Stimulated activated naive CD8-positive, alpha-beta T cell treated with anti-CD3 and anti-CD28 coated beads, Interleukin-15, Interleukin-2, amounts not matched to agents 100 U/mL and 50 U/mL, for 24 hours (primary cell): ENCODE results near the gene NFIL3.
A peak's percentile ranks its signal among the peaks of the same experiment; 100 is the strongest.

Experiments
- ATAC-seq: fragments of 150-1000 bp; cut with Tn5 transposase; one replicate; pipeline ENCODE4 v1.10.0; 2021
- DNase-seq: peaks from one replicate; pipeline ENCODE4 v3.0.0; 2021

NFIL3 gene

DNA sequence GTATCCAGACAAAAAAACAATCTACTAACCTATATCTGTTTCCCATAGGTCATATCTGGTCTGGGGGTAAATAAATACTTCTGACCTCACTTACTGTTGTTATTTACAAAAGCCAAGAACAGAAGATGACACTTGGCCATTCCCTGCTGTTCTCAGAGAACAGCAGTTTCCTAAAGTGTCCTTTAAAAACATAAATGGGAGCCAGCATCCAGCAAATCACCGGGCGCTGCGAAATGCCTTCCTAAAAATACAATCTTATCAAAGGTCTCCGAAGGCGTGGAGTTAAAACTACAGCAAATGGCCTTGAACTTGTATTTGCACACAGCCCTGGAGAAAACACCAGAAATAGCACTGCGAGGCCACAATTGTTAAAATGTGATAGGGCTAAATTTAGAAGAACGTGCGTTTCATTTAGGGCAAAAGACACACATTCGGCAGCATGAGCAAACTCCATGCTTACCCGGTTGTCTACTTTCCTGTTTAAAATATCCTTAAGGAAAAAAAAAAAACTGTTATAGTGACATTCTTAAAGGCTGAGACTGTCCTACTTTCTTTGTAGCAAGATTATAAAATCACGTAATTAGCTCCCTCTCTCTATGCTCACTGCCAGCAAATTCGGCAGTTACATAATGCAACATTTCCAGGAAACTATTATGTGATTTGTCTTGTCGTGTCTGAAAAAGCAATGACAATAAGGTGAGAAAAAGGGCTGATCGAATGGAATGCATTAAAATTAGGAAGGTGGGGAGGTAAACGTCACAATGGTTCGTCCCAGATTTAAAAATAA lies 1.5 kb downstream of the NFIL3 start:
- DNase-seq (no peak), ATAC-seq (no peak)

DNA sequence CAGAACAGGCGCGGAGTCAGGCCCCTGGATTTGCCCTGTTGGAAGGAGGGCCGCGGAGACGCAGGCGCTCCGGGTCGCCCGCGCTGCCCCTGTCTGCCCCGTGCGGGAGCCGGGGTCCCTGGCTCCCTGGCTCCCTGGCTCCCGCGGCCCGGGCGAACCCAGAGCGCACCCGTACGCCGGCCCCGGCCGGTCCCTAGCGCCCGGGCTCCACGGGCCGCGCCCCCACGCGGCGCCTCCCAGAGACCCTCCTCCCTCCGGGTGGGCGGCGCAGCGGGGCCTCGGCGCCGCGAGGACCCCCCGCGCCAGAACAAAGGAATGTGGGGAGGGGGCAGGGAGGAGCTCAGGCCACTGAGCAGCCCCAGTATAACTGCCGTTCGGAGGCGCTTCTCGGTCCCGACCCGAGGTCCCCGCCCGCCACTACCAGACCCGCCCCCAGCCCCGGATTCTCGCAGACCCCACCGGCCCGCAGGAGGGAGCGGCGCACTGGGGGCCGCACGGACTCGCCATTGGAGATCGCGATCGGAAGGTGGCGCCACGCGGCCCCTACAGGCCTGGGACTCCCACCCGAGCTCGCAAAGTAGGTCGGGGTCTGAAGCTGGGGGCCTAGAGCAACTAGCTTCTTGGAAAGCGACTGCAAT lies 2.4 kb downstream of the NFIL3 start:
- peak; percentile 54 for DNase-seq
- ATAC-seq: no peak

DNA sequence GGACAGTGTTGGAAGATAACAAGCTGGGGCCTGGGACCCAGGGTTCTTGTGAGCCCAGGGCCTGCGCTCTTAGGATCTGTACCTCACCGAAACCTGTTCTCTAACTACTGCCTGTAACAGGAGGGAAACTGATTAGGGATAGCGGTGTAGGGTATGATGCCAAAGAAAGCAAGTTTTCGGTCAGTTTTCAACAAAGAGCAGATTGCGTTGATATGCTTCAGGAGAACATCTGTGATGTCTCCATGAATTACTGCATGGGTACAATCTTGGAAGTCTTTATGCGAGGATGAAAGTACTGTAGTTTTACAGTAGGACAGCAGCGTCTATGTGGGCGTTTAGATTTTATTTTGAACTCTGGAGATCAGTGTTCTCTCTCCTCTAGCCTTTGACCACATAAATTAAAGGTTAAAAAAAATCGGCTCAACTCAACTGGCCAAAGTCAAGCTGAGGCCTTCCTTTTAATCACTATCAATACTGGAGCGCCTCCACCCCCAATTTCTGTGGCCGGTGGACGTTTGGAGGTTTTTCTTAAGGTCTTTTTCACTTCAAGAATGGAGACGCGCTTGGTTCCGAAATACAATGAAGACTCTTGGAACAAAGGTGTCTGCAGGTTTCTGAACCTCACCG lies 3.0 kb downstream of the NFIL3 start:
- DNase-seq (no peak), ATAC-seq (no peak)

GRCh38 chr9:91419222-91420191 lies 4.1 kb downstream of the NFIL3 start:
- peak; percentile 36 for DNase-seq
- ATAC-seq: peak; percentile 25

GRCh38 chr9:91418215-91418610 lies 5.4 kb downstream of the NFIL3 start:
- no peak for DNase-seq
- ATAC-seq: no peak

- DNase-seq: no peak
- no peak for ATAC-seq
Measured at GRCh38 chr9:91417602-91418214, 5.9 kb downstream of the NFIL3 start.

DNA sequence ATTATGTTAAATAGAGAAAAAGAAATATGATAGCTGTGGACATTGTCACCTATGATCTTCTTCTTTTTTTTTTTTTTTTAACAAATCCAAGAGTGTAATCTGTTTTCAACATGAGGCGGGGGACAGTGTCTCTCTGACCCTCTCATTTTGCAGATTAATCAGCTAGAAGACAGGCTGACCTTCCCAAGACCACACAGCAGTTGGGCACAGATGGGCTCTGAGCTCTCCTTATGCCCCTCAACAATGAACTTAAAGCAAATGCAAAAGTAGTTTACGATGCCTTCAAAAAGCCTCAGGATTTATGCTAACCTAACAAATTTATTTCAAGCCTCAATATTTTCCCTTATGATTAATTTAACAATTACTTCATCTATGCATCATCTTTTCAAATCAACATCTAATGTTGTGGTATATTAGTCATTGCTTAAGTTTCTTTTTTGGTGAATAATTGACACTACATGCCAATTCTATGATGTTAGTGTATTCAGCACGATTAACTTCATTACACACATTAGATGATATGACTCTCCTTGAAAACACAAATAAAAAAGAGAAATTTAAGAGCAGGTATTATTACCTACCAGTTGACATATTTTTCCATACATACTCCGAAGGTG lies 7.4 kb downstream of the NFIL3 start:
- no peak for ATAC-seq

GRCh38 chr9:91415290-91415689 lies 8.3 kb downstream of the NFIL3 start:
- DNase-seq (no peak), ATAC-seq (peak; percentile 79)

More for the DNA sequence above, 7.4 kb downstream of the NFIL3 start:
- DNase-seq: no peak

DNA sequence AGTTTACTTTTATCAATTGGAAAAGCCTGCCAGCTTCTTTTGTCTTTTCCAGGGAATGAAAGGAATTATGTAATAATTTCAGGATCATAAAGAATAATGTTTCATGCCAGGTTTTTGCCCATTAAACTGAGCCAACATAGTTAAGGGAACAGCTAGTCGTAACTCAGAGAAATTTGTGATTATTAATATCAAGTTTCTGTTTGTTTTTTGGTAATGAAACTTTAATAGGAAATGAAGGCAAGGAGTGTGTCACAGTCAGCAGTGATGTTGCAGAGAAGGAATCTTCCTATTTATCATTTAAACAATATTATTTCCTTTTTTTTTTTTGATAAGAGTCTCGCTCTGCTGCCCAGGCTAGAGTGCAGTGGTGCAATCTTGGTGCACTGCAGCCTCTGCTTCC lies 10.7 kb downstream of the NFIL3 start:
- DNase-seq (no peak), ATAC-seq (no peak)

DNA sequence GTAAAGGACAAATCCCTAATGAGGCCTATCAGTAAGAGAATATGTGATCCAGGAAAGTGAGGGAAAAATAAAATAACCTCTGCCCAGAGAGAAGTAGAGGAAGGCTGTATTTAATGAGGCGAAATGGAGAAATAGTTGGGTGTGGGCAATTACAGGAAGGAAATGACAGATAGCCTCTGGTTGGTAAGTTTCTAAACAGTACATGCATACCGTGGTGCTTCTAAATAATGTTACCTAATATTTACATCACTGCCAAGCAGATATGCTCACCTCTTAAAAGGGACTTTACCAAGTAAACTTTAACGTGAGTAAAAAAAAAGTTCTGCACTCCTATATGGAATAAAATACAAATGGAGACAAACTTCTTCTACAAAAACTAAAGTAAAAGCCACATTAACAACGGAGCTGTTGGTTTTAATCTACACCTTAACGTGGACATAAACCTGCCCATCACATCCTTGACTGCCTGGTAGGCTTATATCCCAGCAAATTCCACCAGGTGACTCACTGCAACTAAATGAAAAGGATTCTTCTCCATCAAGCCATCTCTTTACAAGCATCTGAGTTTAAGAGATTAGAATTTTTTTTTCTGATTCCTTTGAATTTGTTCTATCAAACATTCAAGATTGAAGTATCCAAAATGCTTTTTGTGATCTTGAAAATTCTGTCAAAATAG lies 12.4 kb downstream of the NFIL3 start:
- DNase-seq (no peak), ATAC-seq (no peak)

DNA sequence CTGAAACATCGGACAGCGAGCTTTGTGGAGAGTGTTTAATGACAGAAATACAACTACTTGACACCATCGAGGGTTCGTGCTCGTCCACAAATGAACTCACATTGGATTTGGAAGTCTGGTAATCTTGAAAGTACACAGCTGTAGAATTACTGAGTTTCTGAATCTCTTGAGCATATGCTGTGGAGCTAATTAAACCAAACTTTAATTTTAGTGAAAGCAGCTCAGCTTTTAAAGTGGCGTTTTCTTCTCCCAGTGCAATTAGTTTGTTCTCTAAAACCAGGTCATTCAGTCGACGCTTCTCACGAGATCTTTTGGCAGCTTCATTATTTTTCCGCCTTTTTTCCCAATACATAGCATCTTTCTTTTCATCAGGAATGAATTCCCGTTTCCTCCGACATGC lies 13.5 kb downstream of the NFIL3 start:
- no peak for DNase-seq
- ATAC-seq: no peak

DNA sequence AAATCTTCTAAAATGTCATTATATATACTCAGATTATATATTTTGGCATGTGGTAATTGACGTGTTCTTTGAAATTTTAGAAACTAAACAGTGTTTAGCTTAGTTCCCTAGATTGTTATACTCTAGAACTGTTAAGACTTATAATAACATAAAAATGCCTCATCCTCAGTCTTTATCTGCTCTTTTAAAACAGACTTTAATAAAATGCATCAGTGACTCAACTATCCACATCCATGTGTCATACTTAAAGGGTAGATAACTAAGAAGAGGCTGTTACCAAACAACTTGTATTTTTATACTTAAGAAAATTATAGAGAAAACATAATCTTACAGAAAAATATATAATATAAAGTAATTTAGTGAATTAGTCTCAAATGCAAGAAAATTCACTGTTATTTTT lies 15.2 kb downstream of the NFIL3 start:
- ATAC-seq (no peak), DNase-seq (no peak)

GRCh38 chr9:91407580-91408318 lies 15.9 kb downstream of the NFIL3 start:
- DNase-seq: no peak
- no peak for ATAC-seq

GRCh38 chr9:91405343-91406077 lies 18.1 kb downstream of the NFIL3 start:
- DNase-seq (no peak), ATAC-seq (no peak)

GRCh38 chr9:91403665-91404543 lies 19.7 kb downstream of the NFIL3 start:
- no peak for DNase-seq
- no peak for ATAC-seq

DNA sequence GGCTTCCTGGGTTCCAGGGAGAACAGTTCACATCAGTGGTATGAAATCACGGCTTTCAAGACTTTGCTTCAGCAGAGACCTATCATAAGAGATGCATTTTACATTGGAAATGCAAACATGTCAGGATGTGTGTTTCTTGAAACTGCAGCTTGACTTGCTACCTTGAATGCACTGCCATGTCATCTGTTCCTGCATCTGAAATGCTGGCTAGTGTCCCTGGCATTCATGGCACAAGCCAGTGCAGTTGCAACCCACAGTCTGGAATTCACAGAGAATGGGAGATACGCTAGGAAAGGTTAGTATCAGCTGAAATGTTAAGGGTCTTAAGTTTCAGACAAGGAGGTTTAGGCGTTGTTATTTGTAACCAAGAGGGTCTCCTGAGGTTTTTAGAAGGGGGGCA lies 24.7 kb downstream of the NFIL3 start:
- DNase-seq (no peak), ATAC-seq (no peak)

GRCh38 chr9:91395553-91396471 lies 27.8 kb downstream of the NFIL3 start:
- no peak for DNase-seq
- peak; percentile 82 for ATAC-seq
